Measurements from ENCODE around the gene FHL2.
"Not testable (repeated sequence)": the region's sequence is repeated elsewhere in the genome, so short reads cannot be mapped to it uniquely, and the experiment has no call there.

The FHL2 gene

DNA sequence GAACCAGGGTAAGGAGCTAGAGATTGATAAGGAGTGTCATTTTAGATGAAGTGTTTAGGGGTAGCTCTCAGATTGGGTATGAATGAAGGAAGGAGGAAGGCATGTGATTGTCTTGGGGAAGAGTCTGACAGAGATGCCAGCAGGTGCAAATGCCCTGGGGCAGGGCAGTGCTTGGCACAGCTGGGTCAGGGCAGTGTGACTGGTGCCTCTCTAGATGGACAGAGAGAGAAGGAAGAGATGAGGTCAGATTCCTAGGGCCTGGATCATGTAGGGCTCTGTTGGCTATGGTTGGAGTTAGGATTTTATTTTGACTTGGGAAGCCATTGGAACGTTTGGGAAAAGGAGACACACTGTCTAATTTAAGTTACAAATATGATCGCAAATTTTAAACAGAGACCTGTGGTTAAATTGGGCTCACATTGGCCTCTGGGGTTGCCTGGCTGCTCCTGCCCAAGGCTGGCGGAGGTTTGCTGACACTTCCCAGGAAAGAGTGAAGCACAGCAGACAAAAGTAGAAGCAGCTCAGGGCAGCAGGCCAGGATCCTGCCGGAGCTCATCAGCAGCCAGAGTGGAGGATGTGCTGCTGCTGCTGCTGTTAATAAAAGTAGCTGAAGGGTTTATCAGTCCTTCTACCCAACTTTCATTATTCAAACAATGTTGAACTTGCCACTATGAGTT is 32.7 kb upstream of the FHL2 start:
- TF ChIP-seq, protein P1, sequence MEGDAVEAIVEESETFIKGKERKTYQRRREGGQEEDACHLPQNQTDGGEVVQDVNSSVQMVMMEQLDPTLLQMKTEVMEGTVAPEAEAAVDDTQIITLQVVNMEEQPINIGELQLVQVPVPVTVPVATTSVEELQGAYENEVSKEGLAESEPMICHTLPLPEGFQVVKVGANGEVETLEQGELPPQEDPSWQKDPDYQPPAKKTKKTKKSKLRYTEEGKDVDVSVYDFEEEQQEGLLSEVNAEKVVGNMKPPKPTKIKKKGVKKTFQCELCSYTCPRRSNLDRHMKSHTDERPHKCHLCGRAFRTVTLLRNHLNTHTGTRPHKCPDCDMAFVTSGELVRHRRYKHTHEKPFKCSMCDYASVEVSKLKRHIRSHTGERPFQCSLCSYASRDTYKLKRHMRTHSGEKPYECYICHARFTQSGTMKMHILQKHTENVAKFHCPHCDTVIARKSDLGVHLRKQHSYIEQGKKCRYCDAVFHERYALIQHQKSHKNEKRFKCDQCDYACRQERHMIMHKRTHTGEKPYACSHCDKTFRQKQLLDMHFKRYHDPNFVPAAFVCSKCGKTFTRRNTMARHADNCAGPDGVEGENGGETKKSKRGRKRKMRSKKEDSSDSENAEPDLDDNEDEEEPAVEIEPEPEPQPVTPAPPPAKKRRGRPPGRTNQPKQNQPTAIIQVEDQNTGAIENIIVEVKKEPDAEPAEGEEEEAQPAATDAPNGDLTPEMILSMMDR (conservative IDR thresholded peaks at IDR 0.05; ENCODE audit: low read depth, low read length) = no peak
- no peak for DNase-seq (ENCODE audit: low read depth)
- no peak overlapping the region for H3K4me3 ChIP-seq (ENCODE audit: low read length)

DNA sequence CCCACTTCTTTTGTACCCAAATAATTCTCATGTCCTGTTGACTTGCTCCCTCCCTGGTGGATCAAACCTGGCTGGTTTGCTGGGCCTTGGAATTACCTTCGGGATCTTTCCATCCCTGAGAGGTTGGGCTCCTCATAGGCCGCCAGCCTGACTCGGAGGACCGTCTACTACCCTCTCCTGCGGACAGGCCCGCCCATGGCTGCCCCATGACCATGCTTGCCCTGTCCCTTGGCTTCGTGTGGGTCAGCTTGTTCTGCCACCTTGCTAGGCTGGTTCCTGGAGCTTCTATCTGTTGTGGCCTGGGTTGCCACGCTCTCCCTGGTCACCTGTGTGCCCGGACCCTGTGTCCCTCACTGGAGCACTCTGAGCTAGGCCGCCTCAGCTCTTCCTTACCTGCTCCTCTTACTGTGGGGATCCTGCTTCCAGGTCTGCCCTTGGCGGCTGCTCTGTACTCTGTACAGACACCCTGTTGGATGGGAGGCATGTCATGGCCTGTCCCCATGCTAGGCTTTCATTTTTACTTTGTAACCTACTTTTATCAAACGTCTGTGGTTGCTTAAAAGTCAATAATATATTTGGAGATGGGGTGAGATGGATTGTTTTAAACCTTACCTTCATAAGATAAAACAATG is 29.7 kb upstream of the FHL2 start:
- no peak for DNase-seq (ENCODE audit: low read depth)
- no peak overlapping the region for H3K4me3 ChIP-seq (ENCODE audit: low read length)
- TF ChIP-seq, protein P1 (conservative IDR thresholded peaks at IDR 0.05; ENCODE audit: low read depth, low read length) = no peak

DNA sequence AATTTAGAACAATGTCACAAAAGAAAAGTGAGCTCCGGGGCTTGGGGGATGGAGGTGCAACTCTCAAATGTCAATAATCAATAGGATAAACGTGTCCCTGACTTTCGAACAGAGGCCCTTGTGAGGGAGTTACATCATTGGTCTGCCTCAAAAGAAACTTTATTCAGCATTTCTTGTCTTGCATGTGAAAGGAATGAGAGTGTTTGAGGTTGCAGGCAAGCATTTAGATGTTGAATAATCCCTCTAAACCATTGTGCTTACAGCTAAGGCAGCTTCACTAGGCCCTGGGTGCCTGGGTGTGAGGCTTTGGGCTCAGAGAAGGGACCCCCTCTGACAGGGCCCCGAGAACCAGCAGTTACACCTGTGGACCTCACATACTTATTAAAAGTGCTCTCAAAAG is 28.6 kb upstream of the FHL2 start:
- TF ChIP-seq, protein P1 (conservative IDR thresholded peaks at IDR 0.05; ENCODE audit: low read depth, low read length) = no peak
- DNase-seq (ENCODE audit: low read depth) = no peak
- no peak overlapping the region for H3K4me3 ChIP-seq (ENCODE audit: low read length)

DNA sequence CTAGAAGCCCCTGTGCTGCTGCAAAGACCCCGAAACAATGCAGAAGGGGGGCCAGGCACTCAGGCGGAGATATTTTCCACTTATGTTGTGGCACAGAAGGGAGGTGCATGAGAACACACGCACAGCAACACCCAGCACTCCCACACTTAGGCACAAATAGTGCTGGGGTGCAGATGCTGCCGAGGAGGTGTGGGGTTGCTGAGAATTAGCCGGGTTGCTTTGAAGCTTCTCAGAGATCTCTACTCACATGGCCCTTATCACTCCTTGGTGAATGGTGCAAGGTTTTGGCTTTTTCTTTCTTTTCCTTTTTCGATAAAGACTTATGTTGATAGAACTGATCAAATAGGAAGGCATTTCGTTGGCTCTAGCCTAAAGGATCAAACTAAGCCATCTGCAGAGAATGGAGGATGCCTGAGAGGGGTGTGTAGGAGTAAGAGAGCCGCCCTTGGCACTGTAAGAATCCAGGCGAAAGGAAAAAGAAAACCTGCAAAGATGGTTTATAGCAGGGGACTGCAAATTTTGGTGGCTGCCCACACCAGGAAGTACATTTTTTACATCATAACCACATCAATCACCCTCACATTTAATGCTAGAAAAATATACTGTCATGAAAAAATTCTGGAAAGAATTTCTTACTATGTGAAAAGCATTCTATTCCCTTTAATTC is 27.9 kb upstream of the FHL2 start:
- DNase-seq (ENCODE audit: low read depth) = no peak
- TF ChIP-seq, protein P1 (conservative IDR thresholded peaks at IDR 0.05; ENCODE audit: low read depth, low read length) = no peak
- H3K4me3 ChIP-seq (ENCODE audit: low read length) = no peak overlapping the region

DNA sequence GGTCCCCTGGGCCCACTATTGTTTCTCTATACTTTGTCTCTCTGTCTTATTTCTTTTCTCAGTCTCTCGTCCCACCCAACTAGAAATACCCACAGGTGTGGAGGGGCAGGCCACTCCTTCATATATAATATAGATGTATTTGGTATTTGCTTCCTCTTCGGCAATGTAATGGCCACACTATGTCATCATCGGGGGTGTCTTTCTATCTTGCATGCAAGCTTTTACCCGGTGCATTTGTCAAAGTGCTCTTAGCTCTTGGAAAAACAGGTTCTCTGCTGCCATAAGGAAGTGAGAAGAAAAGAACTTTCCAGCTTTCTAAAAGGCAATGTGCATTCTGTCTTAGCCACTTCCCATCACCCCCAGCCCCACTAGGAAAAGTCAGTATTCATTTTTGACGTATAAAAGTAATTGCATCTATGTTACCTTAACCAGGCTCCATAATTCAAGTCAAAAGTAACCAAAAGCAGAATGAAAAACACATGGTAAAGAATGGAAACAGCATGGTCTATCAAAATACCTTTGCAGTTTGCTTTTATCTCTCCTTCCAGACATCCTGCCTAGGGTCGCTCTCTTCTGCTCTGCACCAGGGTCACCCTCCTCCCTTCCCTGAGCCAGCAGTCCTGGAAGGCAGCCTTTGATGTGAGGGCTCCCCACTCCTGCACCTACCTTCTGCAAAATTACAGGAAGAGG is 27.2 kb upstream of the FHL2 start:
- DNase-seq (ENCODE audit: low read depth) = no peak
- TF ChIP-seq, protein P1 (conservative IDR thresholded peaks at IDR 0.05; ENCODE audit: low read depth, low read length) = no peak
- H3K4me3 ChIP-seq (ENCODE audit: low read length) = no peak overlapping the region

DNA sequence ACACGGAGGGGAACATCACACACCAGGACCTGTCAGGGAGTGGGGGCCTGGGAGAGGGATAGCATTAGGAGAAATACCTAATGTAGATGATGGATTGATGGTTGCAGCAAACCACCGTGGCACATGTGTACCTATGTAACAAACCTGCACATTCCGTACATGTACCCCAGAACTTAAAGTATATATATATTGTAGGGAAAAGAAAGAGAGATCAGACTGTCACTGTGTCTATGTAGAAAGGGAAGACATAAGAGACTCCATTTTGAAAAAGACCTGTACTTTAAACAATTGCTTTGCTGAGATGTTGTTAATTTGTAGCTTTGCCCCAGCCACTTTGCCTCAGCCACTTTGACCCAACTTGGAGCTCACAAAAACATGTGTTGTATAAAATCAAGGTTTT is 26.0 kb upstream of the FHL2 start:
- H3K4me3 ChIP-seq (ENCODE audit: low read length); DNase-seq (ENCODE audit: low read depth): not testable (repeated sequence)

DNA sequence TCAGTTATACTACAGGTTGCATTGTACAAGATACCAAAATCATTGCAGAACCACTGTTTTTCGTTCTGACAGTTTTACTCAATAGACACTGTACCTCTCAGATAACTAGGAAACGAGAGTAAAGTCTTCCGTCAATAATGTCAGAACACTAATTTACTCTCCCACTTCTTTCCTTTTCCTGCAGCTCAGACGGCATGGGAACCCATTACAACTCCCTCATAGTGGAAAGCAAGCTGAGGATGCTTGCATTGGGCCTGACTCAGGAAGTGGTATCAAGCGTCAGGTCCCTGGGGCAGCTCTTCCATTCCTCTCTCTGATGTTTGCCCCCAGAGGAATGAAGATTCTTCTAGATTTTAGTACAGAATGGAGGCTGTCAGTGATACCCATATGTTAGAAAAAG is 23.9 kb upstream of the FHL2 start:
- TF ChIP-seq, protein P1 (conservative IDR thresholded peaks at IDR 0.05; ENCODE audit: low read depth, low read length) = no peak
- no peak for DNase-seq (ENCODE audit: low read depth)

More for the DNA sequence above, 23.9 kb upstream of the FHL2 start:
- H3K4me3 ChIP-seq (ENCODE audit: low read length) = no peak overlapping the region

All from retinal pigment epithelial cell (primary cell).